MV-4-11 (cell line): ENCODE data around the gene SFSWAP.
"Not testable (repeated sequence)": the region's sequence is repeated elsewhere in the genome, so short reads cannot be mapped to it uniquely, and the experiment has no call there.

ENCODE experiments used
- DNase-seq: peaks from one replicate; lab custom pipeline; 2025; lab: John Stamatoyannopoulos, UW

Gene SFSWAP

DNA sequence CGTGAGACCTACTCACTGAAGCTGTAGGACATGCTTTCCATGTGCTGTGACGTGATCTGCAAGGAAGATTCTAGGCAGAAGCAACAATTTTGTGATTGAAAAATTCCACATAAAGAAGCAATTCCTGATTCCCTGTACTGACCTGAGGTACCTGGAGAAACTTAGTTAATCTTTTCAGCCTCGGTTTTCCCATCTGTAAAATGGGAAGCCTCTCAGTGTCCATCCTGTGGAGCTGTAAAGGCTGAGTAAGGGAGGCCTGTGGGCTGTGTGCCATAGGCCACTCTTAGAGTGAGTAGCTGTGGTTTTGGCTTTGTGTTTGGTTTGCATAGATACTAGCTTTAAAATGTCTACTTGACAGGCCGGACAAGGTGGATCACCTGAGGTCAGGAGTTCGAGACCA lies 50.7 kb downstream of the SFSWAP start:
- DNase-seq = no peak

DNA sequence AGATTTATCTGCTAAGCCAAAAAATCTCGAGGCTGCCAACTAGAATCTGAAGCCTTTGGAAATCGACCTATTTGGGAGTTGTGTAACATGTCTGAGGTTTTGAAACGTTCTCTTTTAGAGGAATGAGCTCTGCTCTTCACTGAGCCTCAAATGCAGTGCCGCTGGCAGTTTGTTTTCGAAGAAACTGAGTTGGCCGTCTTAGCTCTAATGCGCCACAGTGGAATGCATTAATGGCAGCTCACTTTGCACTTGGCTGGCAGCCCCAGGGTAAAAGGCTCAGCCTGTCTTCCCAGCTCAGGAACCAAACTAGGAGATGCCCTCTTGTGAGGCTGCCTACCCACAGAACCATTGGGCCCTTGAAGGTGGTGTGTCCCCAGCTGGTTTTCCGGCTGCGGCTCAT lies 53.8 kb downstream of the SFSWAP start:
- DNase-seq = no peak

DNA sequence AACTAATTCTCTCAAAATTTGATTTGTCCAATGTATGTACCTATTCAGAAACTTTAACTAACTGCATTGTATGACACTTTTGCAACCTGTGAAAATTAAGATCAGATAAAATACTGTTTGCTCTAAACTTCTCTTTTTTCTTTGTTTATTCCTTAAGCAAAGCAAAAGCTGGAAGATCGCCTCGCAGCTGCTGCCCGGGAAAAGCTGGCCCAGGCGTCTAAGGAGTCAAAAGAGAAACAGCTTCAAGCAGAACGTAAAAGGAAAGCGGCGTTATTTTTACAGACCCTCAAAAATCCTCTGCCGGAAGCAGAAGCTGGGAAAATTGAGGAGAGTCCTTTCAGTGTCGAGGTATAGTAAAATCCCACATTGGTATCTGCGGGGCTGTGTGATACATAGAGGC lies 55.1 kb downstream of the SFSWAP start:
- DNase-seq = no peak

DNA sequence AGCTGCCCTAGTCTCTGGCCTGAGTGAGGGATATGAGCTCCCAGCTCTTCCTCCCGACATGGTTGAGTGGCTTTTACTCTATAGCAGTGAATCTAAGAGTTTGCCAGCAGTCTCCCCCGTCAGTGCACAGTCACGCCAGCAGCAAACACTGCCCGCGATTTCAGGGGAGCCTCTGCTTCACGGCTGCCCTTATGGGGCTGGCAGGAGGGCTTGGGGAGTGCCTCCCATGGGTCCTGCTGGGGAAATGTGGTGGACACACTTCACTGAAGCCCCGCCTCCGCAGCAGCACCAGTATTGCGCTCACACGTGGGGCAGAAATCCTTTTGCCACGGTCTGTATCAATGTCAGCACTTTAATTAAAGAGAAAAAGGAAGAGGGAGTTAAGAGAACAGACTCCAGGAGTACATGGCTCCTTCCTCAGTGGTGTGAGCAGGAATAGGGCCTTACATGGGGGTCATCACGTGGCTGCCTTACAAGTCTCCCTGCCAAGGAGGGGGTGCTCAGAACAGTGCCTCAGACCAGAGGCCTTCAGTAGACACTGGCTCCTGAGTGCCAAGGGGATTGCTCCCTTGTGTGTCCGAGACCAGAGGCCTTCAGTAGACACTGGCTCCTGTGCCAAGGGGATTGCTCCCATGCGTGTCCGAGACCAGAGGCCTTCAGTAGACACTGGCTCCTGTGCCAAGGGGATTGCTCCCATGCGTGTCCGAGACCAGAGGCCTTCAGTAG lies 55.7 kb downstream of the SFSWAP start:
- DNase-seq = no peak

DNA sequence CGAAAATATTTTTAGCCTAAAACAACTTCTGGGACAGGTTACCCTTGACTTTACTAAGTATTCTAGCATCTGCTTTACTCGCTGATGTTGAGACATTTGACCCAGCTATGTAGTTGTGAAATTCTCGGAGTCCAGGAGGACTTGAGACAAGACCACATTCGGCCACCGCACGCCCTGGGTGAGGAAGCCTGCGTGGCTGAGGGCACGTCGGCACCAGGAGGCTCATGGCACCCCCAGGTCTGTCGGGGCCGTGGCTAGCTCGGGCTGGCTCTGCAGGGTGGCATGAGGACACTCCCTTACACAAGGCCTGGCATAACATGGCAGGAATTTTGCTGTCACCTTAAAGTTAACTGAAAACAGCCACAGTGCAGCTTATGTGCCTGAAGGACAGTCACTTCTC lies 59.2 kb downstream of the SFSWAP start:
- no peak for DNase-seq

DNA sequence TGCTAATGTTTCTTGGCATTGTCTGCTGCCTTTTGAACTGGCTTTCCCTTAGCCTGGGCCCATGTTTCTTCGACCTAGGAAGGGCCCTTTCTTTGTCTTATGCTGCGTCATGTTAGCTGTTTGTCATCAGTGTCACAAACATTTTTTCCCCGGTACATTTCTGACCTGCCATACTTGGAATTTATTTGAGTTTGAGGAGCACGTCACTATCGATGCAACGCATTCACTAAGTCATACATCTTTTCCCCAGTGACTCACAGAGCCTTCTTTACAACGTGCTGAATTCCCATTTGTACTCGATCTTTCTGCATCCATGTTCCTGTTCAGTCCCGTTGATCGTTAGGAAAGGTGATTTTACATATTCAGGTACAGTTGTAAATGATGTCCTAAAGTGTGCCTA lies 61.1 kb downstream of the SFSWAP start:
- DNase-seq = no peak

DNA sequence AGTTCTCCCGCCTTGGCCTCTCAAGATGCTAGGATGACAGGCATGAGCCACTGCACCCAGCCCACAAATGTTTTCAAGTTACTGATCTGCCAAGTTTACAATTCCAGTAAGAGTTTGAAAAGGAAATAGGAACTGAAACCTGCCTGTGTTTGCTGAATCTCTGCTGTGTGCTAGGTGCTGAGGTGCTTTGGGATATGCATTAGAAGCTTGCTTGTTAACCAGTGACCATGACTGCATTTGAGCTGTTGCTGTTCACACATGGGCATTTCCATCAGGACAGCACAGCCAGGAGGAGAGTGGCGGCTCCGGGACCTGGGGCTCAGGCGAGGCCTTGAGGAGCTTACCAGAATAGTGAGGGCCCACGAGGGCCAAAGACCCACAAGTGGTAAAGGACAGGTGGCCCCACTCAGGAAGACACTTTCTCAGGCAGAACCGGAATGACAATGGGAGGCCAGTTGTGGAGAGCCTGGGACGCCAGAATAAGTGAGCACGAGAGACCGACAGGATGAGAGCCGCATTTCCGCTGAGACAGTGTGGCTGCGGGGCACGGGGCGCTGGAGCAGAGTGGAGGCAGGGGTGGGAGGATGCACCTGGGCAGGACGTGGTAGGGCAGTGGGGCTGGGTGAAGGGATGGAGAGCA lies 62.8 kb downstream of the SFSWAP start:
- peak; percentile 61 for DNase-seq

DNA sequence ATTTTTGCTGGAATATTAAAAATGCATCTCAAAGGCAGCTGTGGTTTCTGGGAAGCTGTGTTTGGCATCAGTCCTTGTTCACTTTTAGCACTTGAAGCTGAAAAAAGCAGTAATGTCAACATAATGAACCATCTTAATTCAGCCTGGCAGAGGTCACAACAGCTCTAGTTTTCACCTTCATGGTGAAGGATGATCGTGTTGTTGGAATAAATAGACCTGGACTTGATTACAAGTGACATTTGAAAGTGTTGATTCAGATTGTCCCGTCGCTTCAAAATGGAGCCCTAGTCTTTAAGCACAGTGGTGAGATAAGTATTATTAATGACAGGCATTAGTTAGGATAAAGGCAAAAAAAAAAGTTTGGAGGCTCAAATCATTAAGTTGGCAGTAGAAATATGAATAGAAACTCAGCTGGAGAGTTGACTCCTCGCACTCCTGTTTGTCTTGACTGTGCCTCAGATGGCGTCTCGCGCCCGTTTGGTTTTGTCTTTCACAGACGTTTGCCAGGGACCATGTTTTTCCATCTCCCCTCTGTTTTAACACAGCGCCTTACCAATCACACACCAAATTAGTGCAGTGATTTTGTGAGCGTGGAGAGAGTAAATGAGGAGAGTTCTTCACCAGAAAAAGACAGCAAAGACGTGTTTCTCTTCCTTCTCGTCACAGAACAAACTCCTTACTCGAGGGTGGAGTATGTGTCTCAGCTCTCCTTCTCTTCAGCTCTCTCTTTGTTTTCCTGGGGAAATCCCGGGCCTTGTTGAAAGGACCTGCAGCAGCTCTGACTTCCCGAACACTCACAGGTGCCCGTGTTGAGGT lies 63.9 kb downstream of the SFSWAP start:
- no peak for DNase-seq

DNA sequence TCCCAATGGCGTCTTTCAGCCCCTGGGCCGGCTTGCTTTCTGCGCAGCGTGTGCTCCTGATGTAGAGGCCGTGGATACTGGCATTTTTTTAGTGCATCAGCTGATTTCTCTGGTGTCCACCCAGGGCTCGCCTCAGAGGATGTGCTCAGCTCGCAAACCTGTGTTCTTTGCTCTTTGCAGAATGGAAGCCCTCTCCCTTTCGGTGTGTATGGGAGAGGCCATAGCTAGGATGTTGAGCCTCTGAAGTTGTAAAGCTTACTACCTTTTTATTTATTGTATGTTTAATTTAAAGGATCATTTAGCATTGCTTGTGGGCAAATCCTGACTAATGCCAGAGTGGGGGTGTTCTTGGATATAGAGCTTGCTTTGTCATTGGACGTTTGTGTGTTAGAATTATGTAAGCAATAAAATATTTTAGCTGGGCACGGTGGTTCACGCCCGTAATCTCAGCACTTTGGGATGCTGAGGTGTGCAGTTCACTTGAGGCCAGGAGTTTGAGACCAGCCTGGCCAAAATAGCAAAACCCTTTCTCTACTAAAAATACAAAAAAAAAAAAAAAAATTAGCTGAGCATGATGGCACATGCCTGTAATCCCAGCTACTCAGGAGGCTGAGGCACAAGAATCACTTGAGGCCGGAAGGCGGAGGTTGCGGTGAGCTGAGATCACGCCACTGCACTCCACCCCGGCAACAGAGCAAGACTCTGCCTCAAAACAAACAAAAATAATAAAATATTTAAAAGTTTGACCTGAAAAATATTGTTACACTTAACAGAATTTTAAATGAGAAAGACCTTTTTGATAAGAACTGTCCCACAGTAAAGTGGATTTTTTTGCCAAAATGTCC lies 64.7 kb downstream of the SFSWAP start:
- no peak for DNase-seq

DNA sequence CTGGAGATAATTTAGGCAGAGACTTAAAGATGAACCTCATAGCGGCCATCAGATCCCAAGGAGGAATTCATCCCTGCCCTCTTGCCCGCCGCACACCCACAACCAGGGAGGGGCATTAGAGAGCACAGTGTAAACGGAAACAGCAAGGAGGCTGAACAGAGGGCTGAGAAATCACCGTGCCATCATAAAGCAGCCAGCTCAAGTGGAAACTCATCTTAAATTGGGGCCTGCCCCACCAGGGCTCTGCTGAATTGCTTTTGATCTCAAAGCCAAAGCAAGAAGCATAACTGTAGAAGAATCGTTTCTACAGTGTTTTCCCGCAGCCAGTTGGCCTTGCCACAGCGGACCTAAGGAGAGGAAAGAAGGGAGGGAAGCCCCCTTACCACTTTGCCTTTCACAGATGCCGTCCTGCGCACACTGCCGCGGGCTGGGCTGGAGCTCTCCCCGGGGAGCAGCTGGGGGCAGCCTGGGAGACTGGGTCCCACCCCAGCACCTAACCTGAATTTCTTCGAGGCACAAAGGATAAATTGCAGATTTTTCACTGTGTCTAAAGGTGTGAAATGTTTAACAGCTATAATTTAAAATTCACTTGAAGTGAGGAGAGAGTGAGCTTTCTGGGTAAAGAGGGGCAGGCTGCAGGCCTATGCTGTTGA lies 65.5 kb downstream of the SFSWAP start:
- no peak for DNase-seq

DNA sequence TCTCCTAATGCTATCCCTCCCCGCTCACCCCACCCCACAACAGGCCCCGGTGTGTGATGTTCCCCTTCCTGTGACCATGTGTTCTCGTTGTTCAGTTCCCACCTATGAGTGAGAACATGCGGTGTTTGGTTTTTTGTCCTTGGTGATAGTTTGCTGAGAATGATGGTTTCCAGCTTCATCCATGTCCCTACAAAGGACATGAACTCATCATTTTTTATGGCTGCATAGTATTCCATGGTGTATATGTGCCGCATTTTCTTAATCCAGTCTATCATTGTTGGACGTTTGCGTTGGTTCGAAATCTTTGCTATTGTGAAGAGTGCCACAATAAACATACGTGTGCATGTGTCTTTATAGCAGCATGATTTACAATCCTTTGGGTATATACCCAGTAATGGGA lies 66.4 kb downstream of the SFSWAP start:
- DNase-seq = not testable (repeated sequence)

DNA sequence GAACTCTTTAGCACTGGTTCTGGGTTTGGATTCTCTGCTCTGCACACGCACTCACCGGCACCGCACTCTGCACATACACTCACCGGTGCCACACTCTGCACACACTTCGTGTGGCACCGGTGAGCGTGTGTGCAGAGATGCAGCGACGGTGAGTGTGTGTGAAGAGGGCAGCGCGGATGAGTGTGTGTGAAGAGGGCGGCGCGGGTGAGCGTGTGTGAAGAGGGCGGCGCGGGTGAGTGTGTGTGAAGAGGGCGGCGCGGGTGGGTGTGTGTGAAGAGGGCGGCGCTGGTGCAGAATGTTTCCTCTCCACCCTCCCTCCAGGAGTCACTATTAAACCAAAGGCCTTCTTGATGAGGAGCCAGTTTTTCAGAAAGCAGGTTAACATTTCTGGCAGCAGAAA lies 68.1 kb downstream of the SFSWAP start:
- no peak for DNase-seq

DNA sequence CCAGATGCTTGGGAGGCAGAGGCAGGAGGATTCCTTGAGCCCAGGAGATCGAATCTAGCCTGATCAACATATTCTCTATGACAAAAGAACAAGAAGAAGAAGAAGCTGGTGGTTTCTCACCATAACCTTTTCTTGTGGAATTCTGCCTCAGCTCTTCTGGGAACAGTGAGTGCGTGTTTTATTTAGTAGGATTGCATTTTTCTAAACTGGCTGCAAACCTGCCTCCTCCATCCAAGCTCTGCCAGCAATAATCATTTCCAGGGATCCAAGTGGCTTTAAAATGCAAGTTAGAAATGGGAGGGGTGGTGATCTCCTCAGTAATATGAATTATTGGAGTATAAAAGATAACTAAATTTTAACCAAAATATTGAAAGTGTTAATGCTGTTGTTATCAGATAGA lies 71.2 kb downstream of the SFSWAP start:
- DNase-seq = no peak

DNA sequence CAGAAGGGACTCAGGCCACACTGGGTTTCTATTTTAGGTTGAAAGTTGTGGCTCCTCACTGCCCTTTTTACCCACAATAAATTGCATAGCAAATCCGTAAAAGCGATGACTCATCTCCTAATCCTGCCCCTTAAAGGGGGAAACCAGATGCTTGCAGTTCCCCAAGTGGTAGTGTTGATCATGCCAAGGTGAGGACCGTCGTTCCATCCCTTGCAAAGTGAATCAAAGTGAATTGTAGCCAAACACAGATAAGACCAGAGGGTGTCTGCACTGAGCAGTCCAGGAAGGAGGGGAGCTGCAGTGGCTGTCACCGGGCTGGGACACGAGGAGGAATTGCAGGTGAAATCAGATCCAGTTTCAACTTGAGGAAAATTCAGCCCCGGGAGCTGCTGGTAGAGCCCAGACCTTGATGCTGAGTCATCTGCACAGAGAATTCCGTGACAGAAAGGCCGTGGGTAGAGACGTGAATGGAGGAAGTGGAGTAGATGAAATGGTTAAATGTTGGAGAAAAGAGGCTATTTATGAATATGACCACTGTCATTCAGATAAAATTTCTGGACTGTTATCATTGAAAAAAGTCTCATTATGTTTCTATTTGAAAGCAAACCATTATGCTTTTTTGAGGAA lies 73.1 kb downstream of the SFSWAP start:
- peak; percentile 89 for DNase-seq

DNA sequence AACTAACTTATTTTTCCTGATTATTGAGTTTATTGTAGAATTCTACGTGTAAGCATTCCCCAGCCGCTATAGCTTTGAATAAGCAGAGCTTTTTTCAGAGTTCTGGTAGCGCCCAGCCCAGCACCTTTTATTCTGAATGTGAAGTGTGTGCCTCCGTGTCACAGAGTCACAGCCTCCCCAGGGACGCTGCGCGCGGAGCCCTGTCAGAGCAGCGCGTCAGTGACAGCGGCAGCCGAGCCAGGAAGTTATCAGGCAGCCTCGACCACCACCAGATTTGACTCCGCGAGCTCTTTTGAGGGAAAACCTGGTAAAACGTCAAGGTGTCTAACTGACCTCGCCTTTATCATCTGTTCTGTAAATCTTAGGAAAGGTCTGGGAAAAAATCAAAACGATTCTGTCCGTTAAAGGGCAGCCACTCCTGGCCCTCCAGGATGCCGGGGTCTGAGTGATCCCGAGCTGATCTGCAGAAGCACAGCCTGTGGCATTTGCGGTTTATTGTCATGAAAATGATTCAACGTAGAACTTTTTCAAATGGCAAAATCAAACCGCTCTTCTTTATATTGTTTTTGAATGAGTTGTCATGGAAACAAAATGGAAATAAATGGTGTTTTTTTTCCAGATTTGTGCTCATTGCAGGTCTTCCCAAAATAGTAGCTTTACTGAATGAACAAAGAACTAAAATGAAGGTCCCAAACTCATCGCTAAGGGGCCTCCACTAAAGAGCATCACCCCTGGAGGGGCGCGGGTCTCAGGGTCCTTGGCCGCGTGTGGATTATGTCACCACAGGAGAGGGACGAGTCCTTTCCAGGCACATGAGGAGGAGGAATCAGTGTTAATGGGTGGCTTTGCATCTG lies 74.2 kb downstream of the SFSWAP start:
- no peak for DNase-seq

DNA sequence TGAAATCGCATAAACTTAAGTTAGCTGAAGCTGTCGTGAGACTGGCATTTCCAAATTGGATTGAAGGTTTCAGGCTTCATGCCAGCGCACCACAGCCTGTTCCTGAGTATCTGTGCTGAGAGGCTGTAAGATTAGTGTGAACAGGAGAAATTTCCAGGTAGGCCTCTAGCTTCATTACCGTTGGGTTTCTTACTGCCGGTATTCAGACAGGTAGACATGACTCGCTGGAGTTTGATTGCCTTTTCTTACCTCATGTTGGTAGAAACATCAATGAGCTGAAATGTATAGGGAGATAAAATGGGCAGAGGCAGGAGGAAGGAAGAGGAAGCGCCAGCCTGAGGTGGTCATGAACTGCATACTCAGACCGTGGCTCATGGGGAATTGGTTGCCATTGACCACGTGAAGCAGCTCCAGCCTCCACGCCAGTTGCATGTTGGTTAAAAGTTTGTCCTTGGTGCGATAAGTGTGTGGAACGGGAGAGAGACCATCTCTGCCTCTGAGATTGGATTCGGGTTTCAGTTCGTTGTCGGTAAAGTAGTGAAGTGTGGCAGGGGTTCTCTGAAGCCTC lies 75.0 kb downstream of the SFSWAP start:
- no peak for DNase-seq

DNA sequence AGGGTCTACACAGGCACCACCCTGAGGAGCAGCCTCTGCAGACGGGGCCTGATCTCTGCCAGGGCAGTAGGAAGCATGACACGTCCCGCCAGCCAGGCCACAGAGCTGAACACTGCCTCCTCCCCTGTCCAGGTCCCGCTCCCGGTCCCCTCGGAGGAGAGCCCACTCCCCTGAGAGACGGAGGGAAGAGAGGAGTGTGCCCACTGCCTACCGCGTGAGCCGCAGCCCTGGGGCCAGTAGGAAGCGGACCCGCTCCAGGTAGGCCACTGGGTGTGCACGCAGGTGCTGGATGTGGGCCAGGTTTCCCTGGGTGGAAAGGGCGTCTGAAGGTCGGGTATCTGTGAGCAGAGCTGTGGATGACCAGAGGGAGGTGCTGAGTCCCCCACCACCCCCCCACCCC lies 75.4 kb downstream of the SFSWAP start:
- no peak for DNase-seq

DNA sequence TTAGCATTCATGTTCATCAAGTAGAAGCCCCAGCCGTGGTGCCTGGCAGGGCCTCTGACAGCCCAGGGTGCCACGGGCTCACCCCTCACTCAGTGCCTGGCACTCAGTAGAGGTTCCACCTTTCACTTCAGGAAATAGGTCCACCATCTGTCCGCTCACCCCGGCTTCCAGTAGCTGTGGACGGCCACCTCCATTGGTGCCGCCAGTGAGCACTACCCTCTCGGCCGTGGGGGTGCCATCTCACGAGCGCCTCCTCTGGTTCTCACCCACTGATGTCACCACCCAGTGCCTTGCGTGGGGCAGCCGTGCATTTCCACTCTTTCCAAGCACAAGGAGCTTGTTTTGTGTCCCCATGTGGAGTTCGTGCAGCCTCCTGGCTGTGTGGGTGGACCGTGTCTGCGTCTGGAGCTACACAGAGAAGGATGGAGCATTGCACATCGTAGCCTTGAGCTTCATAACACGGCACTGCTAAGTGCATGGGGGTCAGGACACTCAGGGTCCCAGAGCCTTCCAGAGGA lies 76.3 kb downstream of the SFSWAP start:
- no peak for DNase-seq

DNA sequence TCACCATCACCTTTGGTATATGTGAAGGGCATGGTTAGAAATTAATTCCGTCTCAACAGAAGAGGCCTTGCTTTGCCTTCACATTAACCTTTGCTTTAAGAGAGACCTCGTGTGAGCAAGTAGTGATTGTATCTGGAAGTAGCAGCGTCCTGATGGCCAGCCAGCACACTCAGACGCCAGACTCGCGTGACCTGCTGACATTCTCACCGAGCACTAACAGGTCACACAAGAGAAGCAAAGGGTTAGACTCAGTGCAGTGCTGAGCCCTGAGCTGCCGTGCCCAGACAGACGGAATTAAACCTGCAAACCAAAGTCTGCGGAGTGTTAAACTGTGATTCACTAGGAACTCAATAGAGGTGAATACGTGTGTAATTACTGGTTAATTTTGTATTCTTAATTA lies 77.2 kb downstream of the SFSWAP start:
- no peak for DNase-seq

DNA sequence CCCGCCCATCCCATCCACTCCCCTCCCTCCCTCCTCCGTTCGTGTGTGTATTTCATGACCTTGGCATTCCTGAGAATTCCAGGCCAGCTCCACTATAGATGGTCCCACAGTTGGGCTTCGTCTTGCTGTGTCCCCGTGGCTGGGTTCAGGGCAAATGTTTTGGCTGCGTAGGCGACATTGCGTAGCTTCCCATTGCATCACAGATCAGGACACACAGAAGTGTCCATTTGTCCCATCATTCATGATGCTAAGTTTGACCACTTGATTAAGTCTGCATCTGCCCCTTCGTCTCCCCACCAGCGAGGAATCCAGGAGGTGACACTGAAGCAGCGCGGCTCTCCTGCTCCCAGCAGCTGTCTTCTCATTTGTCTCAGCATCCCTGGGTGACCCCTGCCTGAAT lies 78.7 kb downstream of the SFSWAP start:
- no peak for DNase-seq
